Heart left ventricle (tissue), 16 donors: Measurements from ENCODE around the gene CHRD. TPM values are rescaled to one million over a fixed set of nuclear protein-coding genes. Genes with fewer than 3 reads are reported as not detected.

Experiments
- ATAC-seq, 4 donors: fragments of 200-7000 bp; cut with Tn5 transposase; one replicate each; pipeline ENCODE4 v1.9.1; 2020 to 2022; ENCODE audit warnings: moderate library complexity in 4 of 4, mild to moderate bottlenecking in 3 of 4, moderate number of reproducible peaks in 1 of 4
- DNase-seq, 5 donors: peaks; one replicate each; pipeline ENCODE4 v3.0.0-alpha.2; 2020
- H3K27ac ChIP-seq, 12 donors: fragments of 200-600 bp; sonication (generic) in 4 of 12; one replicate each; pipeline versions ENCODE4 v1.5.0 to v1.8.0; 2016 to 2022; ENCODE audit warnings: mild to moderate bottlenecking in 2 of 12
- H3K27me3 ChIP-seq, 9 donors: fragments of 200-600 bp; sonication (generic) in 2 of 9; one replicate each; pipeline versions ENCODE4 v1.5.1 to v1.8.0; 2016 to 2022; ENCODE audit warnings: mild to moderate bottlenecking in 3 of 9
- H3K36me3 ChIP-seq, 9 donors: fragments of 200-600 bp; sonication (generic) in 2 of 9; one replicate each; pipeline versions ENCODE4 v1.5.0 to v1.8.0; 2018 to 2022; ENCODE audit warnings: mild to moderate bottlenecking in 2 of 9
- H3K4me1 ChIP-seq, 12 donors: fragments of 200-600 bp; sonication (generic) in 4 of 12; one replicate each; pipeline versions ENCODE4 v1.5.0 to v1.8.0; 2016 to 2022; ENCODE audit warnings: mild to moderate bottlenecking in 3 of 12
- H3K4me3 ChIP-seq, 12 donors: fragments of 200-600 bp; sonication (generic) in 4 of 12; one replicate each; pipeline versions ENCODE4 v1.5.0 to v1.8.0; 2017 to 2022; ENCODE audit warnings: mild to moderate bottlenecking in 9 of 12, moderate library complexity in 4 of 12
- H3K9me3 ChIP-seq, 12 donors: fragments of 200-600 bp; sonication (generic) in 4 of 12; one replicate each; pipeline versions ENCODE4 v1.5.0 to v1.8.0; 2016 to 2022; ENCODE audit warnings: mild to moderate bottlenecking in 1 of 12
- CTCF ChIP-seq, 12 donors: fragments of 200-600 bp; sonication (generic) in 4 of 12; IDR thresholded peaks; one replicate each; pipeline versions ENCODE4 v1.5.0 to v1.8.0; 2018 to 2022; ENCODE audit warnings: antibody characterized with exemption in 12 of 12, mild to moderate bottlenecking in 5 of 12
- POLR2A ChIP-seq, 2 donors: fragments of 450-650 bp; IDR thresholded peaks; one replicate each; pipeline ENCODE4 v1.6.1; 2017; ENCODE audit warnings: antibody characterized with exemption in 2 of 2, mild to moderate bottlenecking in 2 of 2, moderate library complexity in 2 of 2
- WGBS, 4 donors: extraction: QIAGEN DNeasy Blood & Tissue Kit in 2 of 4; methylation state at CpG; one replicate each; pipeline versions ENCODE4 v1.1.5 to v1.1.7; 2013 to 2018; 5-methylcytosine and 5-hydroxymethylcytosine counted together
- intact Hi-C, 10 donors: fragments of 100-400 bp; cut with DNase I; formaldehyde crosslinking; loops; one replicate each; pipeline versions ENCODE4 v1.11.1 to v1.14.2; 2022
- polyA plus RNA-seq, 2 donors: library from polyadenylated mRNA; stranded (reverse); fragments of 200-250 nt; gene quantifications; one replicate each; pipeline ENCODE4 v1.2.3, GENCODE V29; 2013
- total RNA-seq, 9 donors: library from RNA; depleted of rRNA in 2 of 9; stranded (reverse); fragments of >200 nt in 2 of 9; fragmentation: NEBNext Ultra II Directional in 3 of 9; extraction: Animal tissue kit (Norgen Biotek cat#: 25700) in 3 of 9; gene quantifications; one replicate each; pipeline versions ENCODE4 v1.1.0 to v1.2.4, GENCODE V29; 2016 to 2023
- donor health status: ischemic (EF 13 %, LVEDD 7.1; RV severe dilation, severe dysfunction).
- donor health status: healthy with polysubstance abuse.
- donor health status: DM: no; HTN: yes; CAD: no.
- donor health status: DM: no; HTN: no; CAD: no.
- donor health status: ischemic (EF 25% LVEDD 6.9; RV normal size, moderate dysfunction).
- donor health status: ischemic (EF 25% LVEDD 5.7; RV mildly dilated, moderate dysfunction).
- donor health status: healthy.
- donor health status: DM: yes; HTN: yes; CAD: no.
- donor health status: ischemic (EF 35%, LVEDD 5.7; RV mildly dilated, moderate dysfunction).
- donor health status: nonischemic (EF 11% LVEDD 7.7; RV severe dilation, severe dysfunction).
- donor health status: DM: yes; HTN: yes; CAD: no.
- donor health status: PGD.
- donor health status: ischemic (EF 29% LVEDD 5.4; RV normal size, mild dysfunction).
- donor health status: nonischemic (EF 23%, LVEDD 6.1; RV moderate dilation, normal function).

The CHRD gene
- total and polyA plus RNA-seq, 11 donors = 2.0 to 7.4 (median 4.8) TPM

GRCh38 chr3:184377374-184377773 lies 2.5 kb upstream of the CHRD start:
- peaks cover 0 to 42% (median 29%) of the 10 kb centered on the region in 12 donors for H3K4me1 ChIP-seq
- no peak for DNase-seq
- peak overlapping the region in 3 of 12 donors; percentile 13 to 76 (median 33) for H3K27ac ChIP-seq
- 77 to 84% (median 78%) methylated on average over 5 of the region's 5 CpGs for WGBS, 4 donors
- no peak for ATAC-seq
- no peaks in the 10 kb centered on the region for H3K36me3 ChIP-seq
- intact Hi-C loops = loop anchor here in 4 of 10 donors (5.0 to 10.0 kb wide), 3 partner anchors 137 to 397 kb away; no protein-coding TSS in a partner anchor
- TF ChIP-seq POLR2A (IDR thresholded peaks at IDR 0.05) = no peak
- no peak for TF ChIP-seq CTCF (IDR thresholded peaks at IDR 0.05)
- H3K9me3 ChIP-seq = no peaks in the 10 kb centered on the region
- H3K4me3 ChIP-seq = no peak overlapping the region
- H3K27me3 ChIP-seq = peaks cover 0 to 55% (median 31%) of the 10 kb centered on the region in 9 donors

GRCh38 chr3:184377882-184378445 lies 1.9 kb upstream of the CHRD start, which contains the start of gene THPO:
TSS of gene THPO (minus strand) at chr3:184378207. CDS start at chr3:184376259, 1,948 bp downstream.
- peak in 1 of 4 donors; percentile 10 for ATAC-seq
- H3K36me3 ChIP-seq = peaks cover 0 to 5% (median 0%) of the 10 kb centered on the region in 9 donors
- peak in 2 of 5 donors; percentile 31 to 56 for DNase-seq
- 64 to 68% (median 66%) methylated on average over 7 of the region's 7 CpGs for WGBS, 4 donors
- H3K4me3 ChIP-seq = peak within 1 kb of the TSS in 2 of 12 donors; percentile 52 to 58
- TF ChIP-seq POLR2A (IDR thresholded peaks at IDR 0.05) = no peak
- no peak for TF ChIP-seq CTCF (IDR thresholded peaks at IDR 0.05)
- intact Hi-C loops = loop anchor here in 4 of 10 donors (5.0 to 10.0 kb wide), 3 partner anchors 137 to 397 kb away; no protein-coding TSS in a partner anchor
- no peaks in the 10 kb centered on the region for H3K9me3 ChIP-seq
- H3K27me3 ChIP-seq = peaks cover 0 to 60% (median 31%) of the 10 kb centered on the region in 9 donors
- peak within 1 kb of the TSS in 11 of 12 donors; percentile 57 to 86 (median 73) for H3K27ac ChIP-seq
- H3K4me1 ChIP-seq = peaks cover 0 to 42% (median 28%) of the 10 kb centered on the region in 12 donors

GRCh38 chr3:184378651-184379357 lies 1.1 kb upstream of the CHRD start:
- peaks cover 0 to 5% (median 0%) of the 10 kb centered on the region in 9 donors for H3K36me3 ChIP-seq
- 61 to 76% (median 70%) methylated on average over 10 of the region's 10 CpGs for WGBS, 4 donors
- no peaks in the 10 kb centered on the region for H3K9me3 ChIP-seq
- peak in 3 of 4 donors; percentile 13 to 30 (median 23) for ATAC-seq
- no peak for TF ChIP-seq POLR2A (IDR thresholded peaks at IDR 0.05)
- DNase-seq = no peak
- intact Hi-C loops = loop anchor here in 4 of 10 donors (5.0 to 10.0 kb wide), 3 partner anchors 136 to 396 kb away; no protein-coding TSS in a partner anchor
- peaks cover 0 to 60% (median 31%) of the 10 kb centered on the region in 9 donors for H3K27me3 ChIP-seq
- H3K4me3 ChIP-seq = peak overlapping the region in 8 of 12 donors; percentile 32 to 74 (median 52)
- H3K27ac ChIP-seq = peak overlapping the region in 11 of 12 donors; percentile 57 to 86 (median 73)
- H3K4me1 ChIP-seq = peaks cover 0 to 42% (median 27%) of the 10 kb centered on the region in 12 donors

- Histone ChIP-seq H3K27me3 (peaks cover 0 to 60% (median 30%) of the 10 kb centered on the region in 9 donors), H3K27ac (peak overlapping the region in 8 of 12 donors; percentile 38 to 79 (median 69)), H3K36me3 (peaks cover 0 to 10% (median 0%) of the 10 kb centered on the region in 9 donors), H3K9me3 (no peaks in the 10 kb centered on the region), H3K4me3 (peak overlapping the region; percentile 28 to 74 (median 54)), H3K4me1 (peaks cover 0 to 42% (median 27%) of the 10 kb centered on the region in 12 donors)
- 1 to 2% (median 1%) methylated on average over 12 to 61 of the region's 62 CpGs; no CpG with 5 or more reads in 1 of the 4 donors for WGBS, 4 donors
- peak; percentile 74 to 87 (median 78) for DNase-seq
- peak in 3 of 4 donors; percentile 53 to 61 (median 58) for ATAC-seq
- no peak for TF ChIP-seq CTCF (IDR thresholded peaks at IDR 0.05)
- TF ChIP-seq POLR2A (IDR thresholded peaks at IDR 0.05) = no peak
- intact Hi-C loops = no loop called here
Measured at GRCh38 chr3:184380185-184380626, 352 bp downstream of the CHRD start.
